A549 (cell line): Measurements from ENCODE around the gene METTL1. TPM values are rescaled to one million over a fixed set of nuclear protein-coding genes. Genes with fewer than 3 reads are reported as not detected.

Experiments used
- ATAC-seq, 2 experiments: fragments of 200-7000 bp in 1 of 2; fragments of >200 bp in 1 of 2; cut with Nextera tagmentation in 1 of 2; cut with Tn5 transposase in 1 of 2; 3 replicates each; pipeline versions ENCODE4 v1.8.0 to v1.9.1; 2018 to 2020; ENCODE audit warnings: mild to moderate bottlenecking in 1 of 2, moderate library complexity in 1 of 2
- CTCF ChIA-PET: fragments of 300-600 bp; sonication (Branson Sonifier 250); formaldehyde crosslinking; extraction: SDS; loops from one replicate; lab custom pipeline; 2021; ENCODE audit warnings: antibody characterized with exemption, inconsistent platforms; lab: Yijun Ruan, JAX
- POLR2A ChIA-PET: fragments of 350-600 bp; formaldehyde crosslinking; extraction: SDS; loops from one replicate; lab custom pipeline; 2021; ENCODE audit warnings: antibody characterized with exemption, inconsistent platforms; lab: Yijun Ruan, JAX
- DNase-seq, 2 experiments: peaks; one replicate each; pipeline versions ENCODE4 v3.0.0 to v3.0.0-alpha.2; 2011 to 2016; ENCODE audit warnings: low read depth in 1 of 2, low spot score in 1 of 2
- FAIRE-seq: peaks from 2 replicates; lab custom pipeline; 2011; peaks lifted over from hg19 to GRCh38; lab: Jason Lieb, UNC
- H3K27ac ChIP-seq, 2 experiments: fragments of >200 bp; sonication (Bioruptor Twin); formaldehyde crosslinking; 3 replicates each; pipeline ENCODE4 v1.5.1; 2016 to 2017
- H3K4me1 ChIP-seq: fragments of >200 bp; sonication (Bioruptor Twin); formaldehyde crosslinking; 3 replicates; pipeline ENCODE4 v1.6.1; 2016
- H3K4me2 ChIP-seq: fragments of >200 bp; sonication (Bioruptor Twin); formaldehyde crosslinking; 3 replicates; pipeline ENCODE4 v1.6.1; 2016
- H3K4me3 ChIP-seq: fragments of >200 bp; sonication (Bioruptor Twin); formaldehyde crosslinking; 3 replicates; pipeline ENCODE4 v1.5.1; 2016
- H3K9me3 ChIP-seq: fragments of >200 bp; sonication (Bioruptor Twin); formaldehyde crosslinking; 3 replicates; pipeline ENCODE4 v1.6.1; 2016
- CTCF ChIP-seq: fragments of >200 bp; sonication (Bioruptor Twin); formaldehyde crosslinking; IDR thresholded peaks from 3 replicates; pipeline ENCODE4 v1.5.1; 2016
- GATA3 ChIP-seq: IDR thresholded peaks from 2 replicates; pipeline ENCODE4 v1.6.1; 2012; ENCODE audit warnings: borderline replicate concordance
- HDAC2 ChIP-seq: fragments of 200-600 bp; sonication (generic); IDR thresholded peaks from 2 replicates; pipeline ENCODE4 v1.6.1; 2016
- KDM1A ChIP-seq: fragments of 200-600 bp; sonication (generic); IDR thresholded peaks from 2 replicates; pipeline ENCODE4 v1.6.1; 2016; ENCODE audit warnings: low read depth, mild to moderate bottlenecking
- MAZ ChIP-seq: fragments of 150-350 bp; IDR thresholded peaks from 2 replicates; pipeline ENCODE4 v1.6.1; 2014; ENCODE audit warnings: antibody characterized with exemption, low read depth, low read length, borderline replicate concordance
- PBX3 ChIP-seq: IDR thresholded peaks from 2 replicates; pipeline ENCODE4 v1.6.1; 2012
- PHF8 ChIP-seq: fragments of 200-600 bp; sonication (generic); IDR thresholded peaks from 2 replicates; pipeline ENCODE4 v1.6.1; 2016; ENCODE audit warnings: low read depth, mild to moderate bottlenecking, antibody characterized with exemption, moderate library complexity, borderline replicate concordance
- POLR2AphosphoS2 ChIP-seq: conservative IDR thresholded peaks from 2 replicates; pipeline ENCODE4 v1.6.1; 2012; ENCODE audit warnings: low read length, improper control_type of control experiment, inconsistent platforms
- RCOR1 ChIP-seq: fragments of 150-350 bp; IDR thresholded peaks from 2 replicates; pipeline ENCODE4 v1.6.1; 2014; ENCODE audit warnings: antibody characterized with exemption, low read length, low read depth
- WGBS: methylation state at CpG from one replicate; pipeline ENCODE4 v1.1.6; 2017; ENCODE audit errors: missing lambda C conversion rate; 5-methylcytosine and 5-hydroxymethylcytosine counted together
- polyA plus RNA-seq, 4 experiments: library from polyadenylated mRNA; depleted of rRNA in 3 of 4; stranded (reverse); fragments of >200 nt; fragmentation: RNase III in 1 of 4; extraction: RNeasy Plus Mini Kit Qiagen cat#74134 plus additional on column Dnase treatment in 1 of 4; gene quantifications; 2 replicates in 3 of 4; 3 replicates in 1 of 4; pipeline ENCODE4 v1.2.3, GENCODE V29; 2011 to 2017
- TF ChIP-seq, protein P1 (sequence below): IDR thresholded peaks from 2 replicates; pipeline ENCODE4 v1.6.1; 2012
- TF ChIP-seq, protein P2 (sequence below): fragments of 200-600 bp; sonication (generic); IDR thresholded peaks from 2 replicates; pipeline ENCODE4 v1.6.1; 2016; ENCODE audit warnings: antibody characterized with exemption, mild to moderate bottlenecking, moderate library complexity

METTL1 gene
- polyA plus RNA-seq, 2 of the 4 experiments (the other 2 are of a cell fraction) = 55.2 to 60.2 TPM

DNA sequence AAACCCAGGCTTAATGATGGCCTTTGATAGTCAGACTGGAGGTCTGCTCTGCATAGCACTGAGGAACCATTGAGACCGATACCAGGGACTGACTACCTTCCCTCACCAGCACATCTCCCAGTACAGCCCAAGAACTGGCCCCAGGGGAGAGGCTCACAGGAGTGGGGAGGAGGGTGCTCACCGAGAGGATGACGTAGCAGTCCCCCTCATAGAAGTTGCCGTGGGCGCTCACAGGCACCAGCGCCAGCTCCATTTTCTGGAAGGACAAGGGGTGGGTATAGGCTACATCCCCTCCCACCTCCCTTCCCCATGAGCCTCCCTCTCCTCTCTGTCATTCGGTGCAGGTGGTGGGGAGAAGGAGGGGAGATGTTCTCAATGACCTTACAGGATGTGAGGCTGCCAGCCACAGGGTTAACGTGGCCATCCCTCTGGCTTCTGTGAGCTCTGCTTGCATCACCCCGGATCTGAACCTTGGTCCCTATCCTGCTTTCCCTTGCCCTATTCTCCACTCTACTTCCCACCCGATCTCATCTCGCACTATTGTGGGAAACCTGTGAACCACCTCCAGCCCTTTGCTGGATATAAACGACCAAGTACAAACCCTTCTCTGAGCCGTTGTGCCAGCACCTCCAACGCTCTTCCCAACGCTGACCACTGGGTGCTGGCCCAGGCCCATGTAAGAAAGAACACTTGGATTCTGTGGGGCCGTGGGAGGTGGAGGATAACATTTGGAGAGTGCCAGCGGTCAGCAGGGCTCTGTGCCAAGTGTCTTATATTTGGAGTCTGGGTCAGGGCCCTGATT is 42.3 kb upstream of the METTL1 start:
- Histone ChIP-seq H3K27ac (no peak overlapping the region), H3K9me3 (no peaks in the 10 kb centered on the region), H3K4me2 (no peak overlapping the region), H3K4me1 (peaks cover 11% of the 10 kb centered on the region)
- 80% methylated on average over 17 of the region's 17 CpGs for WGBS
- CTCF ChIA-PET = interaction anchor here (1.3 to 6.6 kb wide), 3 partner anchors 12 to 91 kb away, joined by 4 to 40 read pairs (median 25); no protein-coding TSS in a partner anchor
- peak in 1 of 2 experiments; percentile 30; a peak in 2 of 6 replicates for ATAC-seq
- no peak for FAIRE-seq
- POLR2A ChIA-PET = no interaction called here
- TF ChIP-seq, protein P1, sequence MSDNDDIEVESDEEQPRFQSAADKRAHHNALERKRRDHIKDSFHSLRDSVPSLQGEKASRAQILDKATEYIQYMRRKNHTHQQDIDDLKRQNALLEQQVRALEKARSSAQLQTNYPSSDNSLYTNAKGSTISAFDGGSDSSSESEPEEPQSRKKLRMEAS = no peak
- TF ChIP-seq, all 56 proteins: peak for 0
- DNase-seq = no peak
- H3K4me3 ChIP-seq = no peak overlapping the region

- Histone ChIP-seq H3K4me2 (no peak overlapping the region), H3K27ac (no peak overlapping the region), H3K9me3 (no peaks in the 10 kb centered on the region), H3K4me3 (no peak overlapping the region), H3K4me1 (peaks cover 11% of the 10 kb centered on the region)
- FAIRE-seq = no peak
- TF ChIP-seq KDM1A (no peak), MAZ (no peak), PHF8 (no peak), RCOR1 (no peak), PBX3 (no peak), CTCF (no peak), GATA3 (no peak), HDAC2 (no peak), POLR2AphosphoS2 (no peak)
- TF ChIP-seq, protein P2, sequence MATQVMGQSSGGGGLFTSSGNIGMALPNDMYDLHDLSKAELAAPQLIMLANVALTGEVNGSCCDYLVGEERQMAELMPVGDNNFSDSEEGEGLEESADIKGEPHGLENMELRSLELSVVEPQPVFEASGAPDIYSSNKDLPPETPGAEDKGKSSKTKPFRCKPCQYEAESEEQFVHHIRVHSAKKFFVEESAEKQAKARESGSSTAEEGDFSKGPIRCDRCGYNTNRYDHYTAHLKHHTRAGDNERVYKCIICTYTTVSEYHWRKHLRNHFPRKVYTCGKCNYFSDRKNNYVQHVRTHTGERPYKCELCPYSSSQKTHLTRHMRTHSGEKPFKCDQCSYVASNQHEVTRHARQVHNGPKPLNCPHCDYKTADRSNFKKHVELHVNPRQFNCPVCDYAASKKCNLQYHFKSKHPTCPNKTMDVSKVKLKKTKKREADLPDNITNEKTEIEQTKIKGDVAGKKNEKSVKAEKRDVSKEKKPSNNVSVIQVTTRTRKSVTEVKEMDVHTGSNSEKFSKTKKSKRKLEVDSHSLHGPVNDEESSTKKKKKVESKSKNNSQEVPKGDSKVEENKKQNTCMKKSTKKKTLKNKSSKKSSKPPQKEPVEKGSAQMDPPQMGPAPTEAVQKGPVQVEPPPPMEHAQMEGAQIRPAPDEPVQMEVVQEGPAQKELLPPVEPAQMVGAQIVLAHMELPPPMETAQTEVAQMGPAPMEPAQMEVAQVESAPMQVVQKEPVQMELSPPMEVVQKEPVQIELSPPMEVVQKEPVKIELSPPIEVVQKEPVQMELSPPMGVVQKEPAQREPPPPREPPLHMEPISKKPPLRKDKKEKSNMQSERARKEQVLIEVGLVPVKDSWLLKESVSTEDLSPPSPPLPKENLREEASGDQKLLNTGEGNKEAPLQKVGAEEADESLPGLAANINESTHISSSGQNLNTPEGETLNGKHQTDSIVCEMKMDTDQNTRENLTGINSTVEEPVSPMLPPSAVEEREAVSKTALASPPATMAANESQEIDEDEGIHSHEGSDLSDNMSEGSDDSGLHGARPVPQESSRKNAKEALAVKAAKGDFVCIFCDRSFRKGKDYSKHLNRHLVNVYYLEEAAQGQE = no peak
- TF ChIP-seq, protein P1 = no peak
- peak; percentile 8 to 25; a peak in 2 of 6 replicates for ATAC-seq
- 58% methylated on average over 13 of the region's 14 CpGs for WGBS
- ChIA-PET CTCF (interaction anchor here (0.6 to 6.6 kb wide), 7 partner anchors 10 to 549 kb away, joined by 3 to 40 read pairs (median 5); no protein-coding TSS in a partner anchor), POLR2A (no interaction called here)
- DNase-seq = no peak
These were observed 41.4 kb upstream of the METTL1 start for GRCh38 chr12:57813111-57813970.
